Measurements from ENCODE around the gene RAVER1. TPM values are rescaled to one million over a fixed set of nuclear protein-coding genes. Genes with fewer than 3 reads are reported as not detected.
A peak's percentile ranks its signal among the peaks of the same experiment; 100 is the strongest.

RAVER1 gene
- total and polyA plus RNA-seq, 9 of the 15 experiments (the other 6 are each of a cell fraction or from before 2014, with no cell fraction given) = 0.06 to 113 (median 7.0) TPM

DNA sequence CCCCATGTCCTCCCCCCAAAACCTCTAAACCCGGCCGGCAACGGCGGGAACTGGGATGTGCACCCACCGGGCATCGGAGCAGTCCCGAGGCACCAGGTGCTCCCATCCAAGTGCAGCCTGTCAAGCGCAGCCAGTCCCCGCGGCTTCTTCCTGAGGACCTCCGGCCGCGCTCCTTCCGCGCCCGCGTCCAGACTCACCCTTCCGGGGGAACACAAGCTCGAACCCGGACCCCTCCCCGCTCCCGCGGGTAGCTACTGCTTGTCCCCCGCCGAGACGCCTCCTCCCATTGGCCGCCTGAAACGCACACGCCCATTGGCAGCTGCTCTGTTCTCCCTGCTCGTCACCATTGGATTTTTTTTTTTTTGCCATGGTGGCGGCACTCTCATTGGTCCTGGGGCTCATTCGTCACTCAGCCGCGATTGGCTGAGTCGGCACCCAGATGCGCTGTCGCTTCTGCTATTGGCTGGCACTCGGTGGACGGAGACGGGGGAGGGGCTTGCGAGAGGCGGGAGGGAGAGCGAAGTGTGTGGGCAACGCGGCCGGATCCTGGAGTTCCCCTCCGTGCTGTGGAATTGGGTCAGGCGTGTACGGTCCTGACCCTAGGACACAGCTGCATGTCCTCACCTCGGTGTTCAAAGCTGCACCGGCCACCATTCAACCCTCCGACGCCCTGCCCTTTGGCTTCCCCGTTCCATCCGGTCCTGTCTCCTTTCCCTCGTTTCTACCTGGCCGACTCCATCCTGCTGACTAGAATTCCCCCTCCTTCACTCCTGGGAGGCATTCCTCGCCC lies 47.2 kb upstream of the RAVER1 start, which contains the start of gene TYK2 (continued):
- TF ChIP-seq FOSL1 (tag; conservative IDR thresholded peaks at IDR 0.05) (peak; percentile 34; the same call in 1 of the 2 replicates), ZNF778 (CRISPR knock-in tag; IDR thresholded peaks at IDR 0.05) (no peak), NONO (IDR thresholded peaks at IDR 0.05; ENCODE audit: low read depth in 2 of 2, low read length in 1 of 2) (no peak), ZNF444 (CRISPR knock-in tag; IDR thresholded peaks at IDR 0.05) (no peak), NR3C1 (CRISPR knock-in tag; IDR thresholded peaks at IDR 0.05) (no peak), EHMT2 (IDR thresholded peaks at IDR 0.05) (no peak), NRF1 (conservative IDR thresholded peaks at IDR 0.05 in 1 of 2, IDR thresholded peaks at IDR 0.05 in 1 of 2) (peak; percentile 68 to 76), CCAR2 (IDR thresholded peaks at IDR 0.05; ENCODE audit: low read depth, low read length) (no peak), MBD2 (IDR thresholded peaks at IDR 0.05; ENCODE audit: borderline replicate concordance, low read depth) (peak; percentile 99), SAFB (IDR thresholded peaks at IDR 0.05; ENCODE audit: borderline replicate concordance, low read depth, low read length) (0 out of 2 replicates have a peak, but pooled peaks have one; percentile 6), ZNF239 (CRISPR knock-in tag; IDR thresholded peaks at IDR 0.05) (no peak), FOXK2 (conservative IDR thresholded peaks at IDR 0.05 in 1 of 2, IDR thresholded peaks at IDR 0.05 in 1 of 2; ENCODE audit: low read depth in 2 of 2) (peak; percentile 71 to 80; a peak in 3 of 4 replicates), TRIM24 (IDR thresholded peaks at IDR 0.05) (no peak; a peak in 1 of 4 replicates), EWSR1 (IDR thresholded peaks at IDR 0.05; ENCODE audit: borderline replicate concordance, low read depth, partially characterized antibody) (no peak), PTBP1 (IDR thresholded peaks at IDR 0.05; ENCODE audit: low read depth, low read length) (no peak), HDAC6 (IDR thresholded peaks at IDR 0.05; ENCODE audit: low read depth, low read length) (no peak)
- TF ChIP-seq, protein P1, sequence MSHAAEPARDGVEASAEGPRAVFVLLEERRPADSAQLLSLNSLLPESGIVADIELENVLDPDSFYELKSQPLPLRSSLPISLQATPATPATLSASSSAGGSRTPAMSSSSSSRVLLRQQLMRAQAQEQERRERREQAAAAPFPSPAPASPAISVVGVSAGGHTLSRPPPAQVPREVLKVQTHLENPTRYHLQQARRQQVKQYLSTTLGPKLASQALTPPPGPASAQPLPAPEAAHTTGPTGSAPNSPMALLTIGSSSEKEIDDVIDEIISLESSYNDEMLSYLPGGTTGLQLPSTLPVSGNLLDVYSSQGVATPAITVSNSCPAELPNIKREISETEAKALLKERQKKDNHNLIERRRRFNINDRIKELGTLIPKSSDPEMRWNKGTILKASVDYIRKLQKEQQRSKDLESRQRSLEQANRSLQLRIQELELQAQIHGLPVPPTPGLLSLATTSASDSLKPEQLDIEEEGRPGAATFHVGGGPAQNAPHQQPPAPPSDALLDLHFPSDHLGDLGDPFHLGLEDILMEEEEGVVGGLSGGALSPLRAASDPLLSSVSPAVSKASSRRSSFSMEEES (CRISPR knock-in tag; IDR thresholded peaks at IDR 0.05) = no peak
- TF ChIP-seq, protein P2, sequence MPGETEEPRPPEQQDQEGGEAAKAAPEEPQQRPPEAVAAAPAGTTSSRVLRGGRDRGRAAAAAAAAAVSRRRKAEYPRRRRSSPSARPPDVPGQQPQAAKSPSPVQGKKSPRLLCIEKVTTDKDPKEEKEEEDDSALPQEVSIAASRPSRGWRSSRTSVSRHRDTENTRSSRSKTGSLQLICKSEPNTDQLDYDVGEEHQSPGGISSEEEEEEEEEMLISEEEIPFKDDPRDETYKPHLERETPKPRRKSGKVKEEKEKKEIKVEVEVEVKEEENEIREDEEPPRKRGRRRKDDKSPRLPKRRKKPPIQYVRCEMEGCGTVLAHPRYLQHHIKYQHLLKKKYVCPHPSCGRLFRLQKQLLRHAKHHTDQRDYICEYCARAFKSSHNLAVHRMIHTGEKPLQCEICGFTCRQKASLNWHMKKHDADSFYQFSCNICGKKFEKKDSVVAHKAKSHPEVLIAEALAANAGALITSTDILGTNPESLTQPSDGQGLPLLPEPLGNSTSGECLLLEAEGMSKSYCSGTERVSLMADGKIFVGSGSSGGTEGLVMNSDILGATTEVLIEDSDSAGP (CRISPR knock-in tag; IDR thresholded peaks at IDR 0.05) = no peak
- TF ChIP-seq, protein P3, sequence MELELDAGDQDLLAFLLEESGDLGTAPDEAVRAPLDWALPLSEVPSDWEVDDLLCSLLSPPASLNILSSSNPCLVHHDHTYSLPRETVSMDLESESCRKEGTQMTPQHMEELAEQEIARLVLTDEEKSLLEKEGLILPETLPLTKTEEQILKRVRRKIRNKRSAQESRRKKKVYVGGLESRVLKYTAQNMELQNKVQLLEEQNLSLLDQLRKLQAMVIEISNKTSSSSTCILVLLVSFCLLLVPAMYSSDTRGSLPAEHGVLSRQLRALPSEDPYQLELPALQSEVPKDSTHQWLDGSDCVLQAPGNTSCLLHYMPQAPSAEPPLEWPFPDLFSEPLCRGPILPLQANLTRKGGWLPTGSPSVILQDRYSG (tag; conservative IDR thresholded peaks at IDR 0.05; ENCODE audit: low read depth) = no peak
- TF ChIP-seq, protein P4, sequence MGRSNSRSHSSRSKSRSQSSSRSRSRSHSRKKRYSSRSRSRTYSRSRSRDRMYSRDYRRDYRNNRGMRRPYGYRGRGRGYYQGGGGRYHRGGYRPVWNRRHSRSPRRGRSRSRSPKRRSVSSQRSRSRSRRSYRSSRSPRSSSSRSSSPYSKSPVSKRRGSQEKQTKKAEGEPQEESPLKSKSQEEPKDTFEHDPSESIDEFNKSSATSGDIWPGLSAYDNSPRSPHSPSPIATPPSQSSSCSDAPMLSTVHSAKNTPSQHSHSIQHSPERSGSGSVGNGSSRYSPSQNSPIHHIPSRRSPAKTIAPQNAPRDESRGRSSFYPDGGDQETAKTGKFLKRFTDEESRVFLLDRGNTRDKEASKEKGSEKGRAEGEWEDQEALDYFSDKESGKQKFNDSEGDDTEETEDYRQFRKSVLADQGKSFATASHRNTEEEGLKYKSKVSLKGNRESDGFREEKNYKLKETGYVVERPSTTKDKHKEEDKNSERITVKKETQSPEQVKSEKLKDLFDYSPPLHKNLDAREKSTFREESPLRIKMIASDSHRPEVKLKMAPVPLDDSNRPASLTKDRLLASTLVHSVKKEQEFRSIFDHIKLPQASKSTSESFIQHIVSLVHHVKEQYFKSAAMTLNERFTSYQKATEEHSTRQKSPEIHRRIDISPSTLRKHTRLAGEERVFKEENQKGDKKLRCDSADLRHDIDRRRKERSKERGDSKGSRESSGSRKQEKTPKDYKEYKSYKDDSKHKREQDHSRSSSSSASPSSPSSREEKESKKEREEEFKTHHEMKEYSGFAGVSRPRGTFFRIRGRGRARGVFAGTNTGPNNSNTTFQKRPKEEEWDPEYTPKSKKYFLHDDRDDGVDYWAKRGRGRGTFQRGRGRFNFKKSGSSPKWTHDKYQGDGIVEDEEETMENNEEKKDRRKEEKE (IDR thresholded peaks at IDR 0.05; ENCODE audit: borderline replicate concordance in 1 of 2, control insufficient read depth in 1 of 2, low read depth in 2 of 2, low read length in 1 of 2) = no peak

Measured in K562 (cell line).